Activated CD4-positive, alpha-beta T cell treated with anti-CD3 and anti-CD28 coated beads, Interleukin-10, Interleukin-2, amounts not matched to agents 100 ng/mL and 50 ng/mL, durations not matched to agents 16 hours and 8 hours (primary cell): Measurements from ENCODE around the gene KCNS3.

Experiments
- DNase-seq: peaks from one replicate; pipeline ENCODE4 v3.0.0-alpha.2; 2020

KCNS3 gene

GRCh38 chr2:17878281-17879136, at the start of gene KCNS3:
Gene KCNS3, plus strand, starts transcription at chr2:17878667. Its CDS starts 52,342 bp downstream, at chr2:17931009.
- DNase-seq = peak; percentile 10

- peak; percentile 52 for DNase-seq
Measured at GRCh38 chr2:17830053-17831034, 48.1 kb upstream of the KCNS3 start.

GRCh38 chr2:17835516-17835915, 43.0 kb upstream of the KCNS3 start:
- DNase-seq = no peak

GRCh38 chr2:17839959-17840358, 38.5 kb upstream of the KCNS3 start:
- DNase-seq = no peak

- DNase-seq = no peak
Measured at GRCh38 chr2:17843457-17843856, 35.0 kb upstream of the KCNS3 start.

- DNase-seq = no peak
Measured at GRCh38 chr2:17845806-17846205, 32.7 kb upstream of the KCNS3 start.

- no peak for DNase-seq
Measured at GRCh38 chr2:17846676-17847075, 31.8 kb upstream of the KCNS3 start.

- DNase-seq = no peak
Measured at GRCh38 chr2:17847236-17847635, 31.2 kb upstream of the KCNS3 start.

GRCh38 chr2:17849275-17849674, 29.2 kb upstream of the KCNS3 start:
- DNase-seq = no peak

GRCh38 chr2:17850151-17850550, 28.3 kb upstream of the KCNS3 start:
- DNase-seq = no peak

- DNase-seq = peak; percentile 55
Measured at GRCh38 chr2:17851731-17852585, 26.5 kb upstream of the KCNS3 start.

GRCh38 chr2:17853799-17854198, 24.7 kb upstream of the KCNS3 start:
- no peak for DNase-seq

- DNase-seq = no peak
Measured at GRCh38 chr2:17857021-17857420, 21.4 kb upstream of the KCNS3 start.

- no peak for DNase-seq
Measured at GRCh38 chr2:17858064-17858463, 20.4 kb upstream of the KCNS3 start.

- no peak for DNase-seq
Measured at GRCh38 chr2:17863539-17863938, 14.9 kb upstream of the KCNS3 start.

GRCh38 chr2:17864676-17865075, 13.8 kb upstream of the KCNS3 start:
- DNase-seq = no peak

GRCh38 chr2:17867133-17867532, 11.3 kb upstream of the KCNS3 start:
- no peak for DNase-seq

- peak; percentile 36 for DNase-seq
Measured at GRCh38 chr2:17869128-17869527, 9.3 kb upstream of the KCNS3 start.

GRCh38 chr2:17871639-17872038, 6.8 kb upstream of the KCNS3 start:
- DNase-seq = no peak

- DNase-seq = no peak
Measured at GRCh38 chr2:17873021-17873420, 5.4 kb upstream of the KCNS3 start.

- no peak for DNase-seq
Measured at GRCh38 chr2:17876590-17876989, 1.9 kb upstream of the KCNS3 start.

- DNase-seq = no peak
Measured at GRCh38 chr2:17877811-17878280, 621 bp upstream of the KCNS3 start.
